ENCODE data around the gene TBC1D17.

DNA sequence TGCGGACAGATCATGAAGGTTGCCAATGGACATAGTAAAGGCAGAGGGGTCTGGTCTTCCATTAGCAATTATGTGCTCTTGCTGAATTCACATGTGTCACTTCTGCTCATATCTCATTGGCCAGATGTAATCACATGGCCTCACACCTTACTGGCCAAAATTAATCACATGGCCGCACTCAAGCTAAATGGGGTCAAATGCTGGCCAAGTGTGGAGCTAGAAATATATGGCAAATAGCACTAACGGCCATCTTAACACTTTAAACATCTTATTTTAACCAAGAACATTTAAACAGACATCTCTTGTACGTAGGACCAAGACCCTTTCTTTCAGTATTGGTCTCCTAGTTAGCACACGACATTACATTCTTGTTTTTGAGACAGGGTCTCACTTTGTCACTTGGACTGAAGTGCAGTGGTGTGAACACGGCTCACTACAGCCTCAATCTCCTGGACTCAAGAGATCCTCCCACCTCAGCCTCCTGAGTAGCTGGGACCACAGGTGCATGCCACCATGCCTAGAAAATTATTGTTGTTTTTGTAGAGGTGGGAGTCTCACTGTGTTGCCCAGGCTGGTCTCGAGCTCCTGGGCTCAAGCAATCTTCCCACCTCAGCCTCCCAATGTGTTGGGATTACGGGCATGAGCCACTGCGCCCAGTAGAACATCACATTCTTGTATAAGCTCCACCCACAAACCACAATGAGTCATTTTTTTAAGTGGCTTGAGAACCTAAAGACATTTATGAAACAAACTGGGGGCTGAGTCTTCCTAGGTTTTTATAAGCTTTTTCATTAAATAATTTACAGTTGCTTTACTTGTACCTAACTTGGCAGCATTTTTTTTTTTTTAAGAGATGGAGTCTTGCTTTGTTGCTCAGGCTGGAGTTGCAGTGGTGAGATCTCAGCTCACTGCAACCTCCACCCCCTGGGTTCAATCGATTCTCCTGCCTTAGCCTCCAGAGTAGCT is 29.5 kb upstream of the TBC1D17 start:
- TF ChIP-seq, protein P1, sequence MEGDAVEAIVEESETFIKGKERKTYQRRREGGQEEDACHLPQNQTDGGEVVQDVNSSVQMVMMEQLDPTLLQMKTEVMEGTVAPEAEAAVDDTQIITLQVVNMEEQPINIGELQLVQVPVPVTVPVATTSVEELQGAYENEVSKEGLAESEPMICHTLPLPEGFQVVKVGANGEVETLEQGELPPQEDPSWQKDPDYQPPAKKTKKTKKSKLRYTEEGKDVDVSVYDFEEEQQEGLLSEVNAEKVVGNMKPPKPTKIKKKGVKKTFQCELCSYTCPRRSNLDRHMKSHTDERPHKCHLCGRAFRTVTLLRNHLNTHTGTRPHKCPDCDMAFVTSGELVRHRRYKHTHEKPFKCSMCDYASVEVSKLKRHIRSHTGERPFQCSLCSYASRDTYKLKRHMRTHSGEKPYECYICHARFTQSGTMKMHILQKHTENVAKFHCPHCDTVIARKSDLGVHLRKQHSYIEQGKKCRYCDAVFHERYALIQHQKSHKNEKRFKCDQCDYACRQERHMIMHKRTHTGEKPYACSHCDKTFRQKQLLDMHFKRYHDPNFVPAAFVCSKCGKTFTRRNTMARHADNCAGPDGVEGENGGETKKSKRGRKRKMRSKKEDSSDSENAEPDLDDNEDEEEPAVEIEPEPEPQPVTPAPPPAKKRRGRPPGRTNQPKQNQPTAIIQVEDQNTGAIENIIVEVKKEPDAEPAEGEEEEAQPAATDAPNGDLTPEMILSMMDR (conservative IDR thresholded peaks at IDR 0.05): no peak
- TF ChIP-seq ZFX (IDR thresholded peaks at IDR 0.05): no peak

All from C4-2B (cell line).